Measurements from ENCODE around the gene CDK4.

- TF ChIP-seq EP300 (IDR thresholded peaks at IDR 0.05) (no peak), CTCF (IDR thresholded peaks at IDR 0.05) (no peak)
These were observed 25.8 kb upstream of the CDK4 start for GRCh38 chr12:57777911-57778310.

Data from stomach (tissue), 4 donors.